ENCODE measurements around the gene WFDC5.

DNA sequence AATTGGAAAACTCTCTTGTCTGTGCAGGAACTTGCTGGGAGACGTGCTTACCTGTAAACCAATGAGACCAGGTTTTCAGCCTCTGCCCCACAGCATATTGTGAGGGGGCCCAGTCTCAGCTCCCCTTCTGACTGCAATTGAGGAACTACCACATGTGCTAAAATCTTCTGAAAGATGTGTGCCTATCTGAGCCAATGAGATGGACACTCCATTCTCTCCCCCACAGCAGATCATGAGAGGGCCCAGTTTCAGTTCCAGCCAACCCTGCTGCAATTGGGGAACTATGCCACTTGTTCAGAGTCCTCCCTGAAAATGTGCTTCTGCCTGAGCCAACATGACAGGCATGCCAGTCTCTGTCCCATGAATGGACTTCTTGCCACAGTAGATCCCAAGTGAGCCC, 38.8 kb upstream of the WFDC5 start:
- TF ChIP-seq TCF12 (IDR thresholded peaks at IDR 0.05; ENCODE audit: low read depth) (no peak), RAD21 (IDR thresholded peaks at IDR 0.05; ENCODE audit: low read depth) (no peak), CEBPB (IDR thresholded peaks at IDR 0.05) (no peak), TEAD4 (IDR thresholded peaks at IDR 0.05) (no peak), NFIC (IDR thresholded peaks at IDR 0.05) (no peak), EP300 (IDR thresholded peaks at IDR 0.05; ENCODE audit: borderline replicate concordance) (no peak), YY1 (IDR thresholded peaks at IDR 0.05; ENCODE audit: low read depth) (no peak), ZBTB7A (IDR thresholded peaks at IDR 0.05; ENCODE audit: low read depth) (no peak), TAF1 (IDR thresholded peaks at IDR 0.05; ENCODE audit: low read depth) (no peak)
- TF ChIP-seq, protein P1, sequence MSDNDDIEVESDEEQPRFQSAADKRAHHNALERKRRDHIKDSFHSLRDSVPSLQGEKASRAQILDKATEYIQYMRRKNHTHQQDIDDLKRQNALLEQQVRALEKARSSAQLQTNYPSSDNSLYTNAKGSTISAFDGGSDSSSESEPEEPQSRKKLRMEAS (IDR thresholded peaks at IDR 0.05): no peak
- TF ChIP-seq, protein P2, sequence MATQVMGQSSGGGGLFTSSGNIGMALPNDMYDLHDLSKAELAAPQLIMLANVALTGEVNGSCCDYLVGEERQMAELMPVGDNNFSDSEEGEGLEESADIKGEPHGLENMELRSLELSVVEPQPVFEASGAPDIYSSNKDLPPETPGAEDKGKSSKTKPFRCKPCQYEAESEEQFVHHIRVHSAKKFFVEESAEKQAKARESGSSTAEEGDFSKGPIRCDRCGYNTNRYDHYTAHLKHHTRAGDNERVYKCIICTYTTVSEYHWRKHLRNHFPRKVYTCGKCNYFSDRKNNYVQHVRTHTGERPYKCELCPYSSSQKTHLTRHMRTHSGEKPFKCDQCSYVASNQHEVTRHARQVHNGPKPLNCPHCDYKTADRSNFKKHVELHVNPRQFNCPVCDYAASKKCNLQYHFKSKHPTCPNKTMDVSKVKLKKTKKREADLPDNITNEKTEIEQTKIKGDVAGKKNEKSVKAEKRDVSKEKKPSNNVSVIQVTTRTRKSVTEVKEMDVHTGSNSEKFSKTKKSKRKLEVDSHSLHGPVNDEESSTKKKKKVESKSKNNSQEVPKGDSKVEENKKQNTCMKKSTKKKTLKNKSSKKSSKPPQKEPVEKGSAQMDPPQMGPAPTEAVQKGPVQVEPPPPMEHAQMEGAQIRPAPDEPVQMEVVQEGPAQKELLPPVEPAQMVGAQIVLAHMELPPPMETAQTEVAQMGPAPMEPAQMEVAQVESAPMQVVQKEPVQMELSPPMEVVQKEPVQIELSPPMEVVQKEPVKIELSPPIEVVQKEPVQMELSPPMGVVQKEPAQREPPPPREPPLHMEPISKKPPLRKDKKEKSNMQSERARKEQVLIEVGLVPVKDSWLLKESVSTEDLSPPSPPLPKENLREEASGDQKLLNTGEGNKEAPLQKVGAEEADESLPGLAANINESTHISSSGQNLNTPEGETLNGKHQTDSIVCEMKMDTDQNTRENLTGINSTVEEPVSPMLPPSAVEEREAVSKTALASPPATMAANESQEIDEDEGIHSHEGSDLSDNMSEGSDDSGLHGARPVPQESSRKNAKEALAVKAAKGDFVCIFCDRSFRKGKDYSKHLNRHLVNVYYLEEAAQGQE (IDR thresholded peaks at IDR 0.05; ENCODE audit: low read depth): no peak

Data from Ishikawa (cell line).